ENCODE results near the gene GRWD1. TPM values are rescaled to one million over a fixed set of nuclear protein-coding genes. Genes with fewer than 3 reads are reported as not detected.

Gene GRWD1
- total RNA-seq, 1 experiment from 2014 or later, result 77.4 TPM

- TF ChIP-seq CTCF (IDR thresholded peaks at IDR 0.05; ENCODE audit: insufficient read depth in 1 of 2, low read depth in 1 of 2, low read length in 1 of 2, severe bottlenecking in 1 of 2, unreplicated experiment in 1 of 2), result no peak
- CTCF ChIA-PET, result interaction anchor here (1.0 kb wide), 1 partner anchor 115 kb away, joined by 5 read pairs; no protein-coding TSS in a partner anchor
- intact Hi-C loops (cut with micrococcal nuclease; ENCODE audit: unreplicated experiment), result loop anchor here (1.0 to 5.0 kb wide), 3 partner anchors 23 to 77 kb away; partner anchors contain the start of genes GRIN2D and KDELR1
- H3K9me3 ChIP-seq, result no peaks in the 10 kb centered on the region
- peak overlapping the region; percentile 65 for H3K4me3 ChIP-seq (ENCODE audit: low read depth, low read length)
- H3K4me1 ChIP-seq, result peaks cover 11% of the 10 kb centered on the region; the same call in 1 of the 2 replicates
- Mint-ChIP-seq H3K27me3 (ENCODE audit: insufficient read depth, unreplicated experiment) (no peaks in the 10 kb centered on the region), H3K27ac (ENCODE audit: unreplicated experiment) (peak overlapping the region; percentile 98), H3K9me3 (ENCODE audit: unreplicated experiment) (no peaks in the 10 kb centered on the region), H3K4me3 (ENCODE audit: unreplicated experiment) (peak overlapping the region; percentile 93), H3K36me3 (ENCODE audit: insufficient read depth, unreplicated experiment) (peaks cover 76% of the 10 kb centered on the region), H3K4me1 (ENCODE audit: low read depth, unreplicated experiment) (peaks cover 7% of the 10 kb centered on the region)
- POLR2A ChIA-PET, result no interaction called here
- peaks cover 9% of the 10 kb centered on the region for H3K36me3 ChIP-seq (ENCODE audit: control insufficient read depth, insufficient read depth, low read length)
- no peaks in the 10 kb centered on the region for H3K27me3 ChIP-seq (replicated peaks; ENCODE audit: control insufficient read depth, insufficient read depth, low read length)
- DNase-seq, result peak; percentile 99 to 100
- no TSS peak for BruUV-seq (replicated peaks)
These were observed 23.0 kb downstream of the GRWD1 start for GRCh38 chr19:48468772-48469288.

DNA sequence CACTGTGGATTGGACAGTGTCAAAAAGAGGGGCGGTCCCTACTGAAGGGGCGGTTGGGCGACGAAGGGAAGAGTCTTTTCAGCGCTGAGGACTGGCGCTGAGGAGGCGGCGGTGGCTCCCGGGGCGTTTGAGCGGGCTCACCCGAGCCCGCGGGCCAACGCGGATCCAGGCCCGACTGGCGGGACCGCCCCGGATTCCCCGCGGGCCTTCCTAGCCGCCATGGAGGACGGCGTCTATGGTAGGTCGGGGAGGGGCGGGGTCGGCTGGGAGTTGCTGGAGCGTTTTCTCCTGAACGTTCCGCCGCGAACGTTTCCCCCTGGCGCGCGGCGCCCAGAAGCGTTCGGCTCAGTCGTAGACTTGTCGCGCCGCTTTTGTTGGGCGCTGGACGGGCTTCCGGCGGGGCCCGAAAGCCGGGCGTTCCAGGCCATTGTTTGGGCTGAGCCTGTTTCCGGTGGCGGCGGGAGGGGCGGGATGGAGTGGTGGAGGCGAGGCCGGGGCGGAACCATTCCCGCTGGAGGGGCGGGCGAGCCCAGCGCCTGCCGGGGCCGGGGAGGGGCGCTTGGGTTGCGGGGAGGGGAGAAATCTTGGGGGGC is 23.6 kb downstream of the GRWD1 start, which contains the start of gene CYTH2:
Gene CYTH2 (plus strand): TSS at position 81 of the 593 bp plus-strand sequence. CDS start 139 bp downstream, at position 220.
- Histone ChIP-seq H3K4me1 (peaks cover 11% of the 10 kb centered on the region; the same call in 1 of the 2 replicates), H3K36me3 (ENCODE audit: control insufficient read depth, insufficient read depth, low read length) (peaks cover 9% of the 10 kb centered on the region), H3K27me3 (replicated peaks; ENCODE audit: control insufficient read depth, insufficient read depth, low read length) (no peaks in the 10 kb centered on the region), H3K9me3 (no peaks in the 10 kb centered on the region), H3K4me3 (ENCODE audit: low read depth, low read length) (peak within 1 kb of the TSS; percentile 65)
- DNase-seq, result peak; percentile 85 to 91
- BruUV-seq (replicated peaks), result no TSS peak
- peaks cover 74% of the 10 kb centered on the region for H3K36me3 Mint-ChIP-seq (ENCODE audit: insufficient read depth, unreplicated experiment)
- peak within 1 kb of the TSS; percentile 98 for H3K27ac Mint-ChIP-seq (ENCODE audit: unreplicated experiment)
- peaks cover 10% of the 10 kb centered on the region for H3K4me1 Mint-ChIP-seq (ENCODE audit: low read depth, unreplicated experiment)
- TF ChIP-seq CTCF (IDR thresholded peaks at IDR 0.05; ENCODE audit: insufficient read depth in 1 of 2, low read depth in 1 of 2, low read length in 1 of 2, severe bottlenecking in 1 of 2, unreplicated experiment in 1 of 2), result no peak
- H3K27me3 Mint-ChIP-seq (ENCODE audit: insufficient read depth, unreplicated experiment), result no peaks in the 10 kb centered on the region
- POLR2A ChIA-PET, result interaction anchor here (0.8 to 2.0 kb wide), 4 partner anchors 18 to 71 kb away, joined by 3 to 6 read pairs (median 5); partner anchors contain the start of gene GRWD1
- no peaks in the 10 kb centered on the region for H3K9me3 Mint-ChIP-seq (ENCODE audit: unreplicated experiment)
- intact Hi-C loops (cut with micrococcal nuclease; ENCODE audit: unreplicated experiment), result loop anchor here (1.0 to 5.0 kb wide), 2 partner anchors 24 to 77 kb away; partner anchors contain the start of genes GRIN2D and KDELR1
- peak within 1 kb of the TSS; percentile 93 for H3K4me3 Mint-ChIP-seq (ENCODE audit: unreplicated experiment)
- CTCF ChIA-PET, result interaction anchor here (0.8 to 1.1 kb wide), 3 partner anchors 18 to 115 kb away, joined by 3 to 5 read pairs (median 4); no protein-coding TSS in a partner anchor

DNA sequence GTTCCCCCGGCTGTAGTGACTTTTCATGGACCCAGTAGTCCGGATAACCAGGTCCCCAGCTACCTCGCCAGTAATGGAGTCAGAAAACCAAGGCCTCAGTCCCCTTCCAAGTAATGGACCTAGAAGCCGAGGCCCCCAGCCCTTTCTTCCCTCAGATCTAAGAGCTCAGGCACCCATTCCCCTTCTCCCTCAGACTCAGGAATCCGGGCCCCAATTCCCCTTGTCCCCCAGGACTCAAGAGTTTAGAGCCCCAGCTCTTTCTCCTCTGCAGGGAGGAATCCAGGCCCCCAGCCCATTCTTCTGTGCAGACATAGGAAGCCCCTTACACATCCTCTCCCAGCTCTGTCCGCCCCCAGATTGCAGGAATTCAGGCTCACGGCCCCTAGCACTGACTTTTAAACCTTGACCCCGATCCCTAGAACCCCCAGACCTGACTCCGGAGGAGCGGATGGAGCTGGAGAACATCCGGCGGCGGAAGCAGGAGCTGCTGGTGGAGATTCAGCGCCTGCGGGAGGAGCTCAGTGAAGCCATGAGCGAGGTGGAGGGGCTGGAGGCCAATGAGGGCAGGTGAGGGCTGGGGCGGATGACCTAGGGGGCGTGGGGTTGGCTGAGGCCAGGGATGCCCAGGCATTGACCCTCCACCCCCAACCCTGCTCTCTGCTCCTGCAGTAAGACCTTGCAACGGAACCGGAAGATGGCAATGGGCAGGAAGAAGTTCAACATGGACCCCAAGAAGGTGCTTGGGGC is 24.3 kb downstream of the GRWD1 start:
- Histone ChIP-seq H3K9me3 (no peaks in the 10 kb centered on the region), H3K4me3 (ENCODE audit: low read depth, low read length) (peak overlapping the region; percentile 65), H3K4me1 (peaks cover 11% of the 10 kb centered on the region; the same call in 1 of the 2 replicates), H3K27me3 (replicated peaks; ENCODE audit: control insufficient read depth, insufficient read depth, low read length) (no peaks in the 10 kb centered on the region), H3K36me3 (ENCODE audit: control insufficient read depth, insufficient read depth, low read length) (peaks cover 9% of the 10 kb centered on the region)
- Mint-ChIP-seq H3K27me3 (ENCODE audit: insufficient read depth, unreplicated experiment) (no peaks in the 10 kb centered on the region), H3K4me1 (ENCODE audit: low read depth, unreplicated experiment) (peaks cover 13% of the 10 kb centered on the region), H3K36me3 (ENCODE audit: insufficient read depth, unreplicated experiment) (peaks cover 80% of the 10 kb centered on the region), H3K4me3 (ENCODE audit: unreplicated experiment) (peak overlapping the region; percentile 93), H3K9me3 (ENCODE audit: unreplicated experiment) (no peaks in the 10 kb centered on the region), H3K27ac (ENCODE audit: unreplicated experiment) (peak overlapping the region; percentile 98)
- ChIA-PET CTCF (interaction anchor here (0.8 to 1.1 kb wide), 3 partner anchors 17 to 114 kb away, joined by 3 to 5 read pairs (median 4); no protein-coding TSS in a partner anchor), POLR2A (interaction anchor here (0.6 to 2.0 kb wide), 5 partner anchors 17 to 164 kb away, joined by 3 to 6 read pairs (median 5); partner anchors contain the start of gene GRWD1)
- TF ChIP-seq CTCF (IDR thresholded peaks at IDR 0.05; ENCODE audit: insufficient read depth in 1 of 2, low read depth in 1 of 2, low read length in 1 of 2, severe bottlenecking in 1 of 2, unreplicated experiment in 1 of 2), result no peak
- DNase-seq, result no peak
- BruUV-seq (replicated peaks), result no TSS peak
- intact Hi-C loops (cut with micrococcal nuclease; ENCODE audit: unreplicated experiment), result loop anchor here (1.0 to 5.0 kb wide), 2 partner anchors 23 to 78 kb away; partner anchors contain the start of genes GRIN2D and KDELR1

All from Caco-2 (cell line).